Measurements from ENCODE around the gene NOC2L. TPM values are rescaled to one million over a fixed set of nuclear protein-coding genes. Genes with fewer than 3 reads are reported as not detected.

Gene NOC2L
- total RNA-seq, 1 donor from 2014 or later: 69.8 TPM

DNA sequence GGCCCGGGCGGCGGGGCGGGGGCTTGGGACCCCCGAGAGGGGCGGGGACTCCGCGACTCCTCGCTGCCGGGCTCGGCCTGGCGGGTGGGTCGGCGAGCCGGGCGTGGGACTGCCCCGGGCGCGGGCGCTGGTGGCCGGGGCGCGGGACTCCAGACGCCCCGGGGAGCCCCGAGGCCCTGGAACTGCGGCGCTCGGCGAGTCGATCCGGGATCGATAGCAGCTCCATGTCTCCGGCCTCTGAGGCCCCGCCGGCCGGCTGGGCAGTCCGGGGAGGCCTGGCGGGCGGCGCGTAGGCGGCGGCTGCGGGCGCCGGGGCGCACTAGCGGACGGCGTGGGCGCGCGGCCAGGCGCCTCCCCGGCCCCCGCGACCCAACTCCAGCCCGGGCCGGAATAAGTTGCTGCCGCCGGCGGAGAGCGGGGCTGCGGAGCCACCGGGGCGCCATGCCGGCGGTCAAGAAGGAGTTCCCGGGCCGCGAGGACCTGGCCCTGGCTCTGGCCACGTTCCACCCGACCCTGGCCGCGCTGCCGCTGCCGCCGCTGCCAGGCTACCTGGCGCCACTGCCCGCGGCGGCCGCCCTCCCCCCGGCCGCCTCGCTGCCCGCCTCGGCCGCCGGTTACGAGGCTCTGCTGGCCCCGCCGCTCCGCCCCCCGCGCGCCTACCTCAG lies 34.9 kb downstream of the NOC2L start:
- Mint-ChIP-seq H3K27me3 (ENCODE audit: low read depth) (no peaks in the 10 kb centered on the region), H3K4me1 (peaks cover 59% of the 10 kb centered on the region), H3K9me3 (no peaks in the 10 kb centered on the region), H3K4me3 (peak overlapping the region; percentile 72), H3K36me3 (peaks cover 5% of the 10 kb centered on the region), H3K27ac (no peak overlapping the region)
- TF ChIP-seq, protein P1, sequence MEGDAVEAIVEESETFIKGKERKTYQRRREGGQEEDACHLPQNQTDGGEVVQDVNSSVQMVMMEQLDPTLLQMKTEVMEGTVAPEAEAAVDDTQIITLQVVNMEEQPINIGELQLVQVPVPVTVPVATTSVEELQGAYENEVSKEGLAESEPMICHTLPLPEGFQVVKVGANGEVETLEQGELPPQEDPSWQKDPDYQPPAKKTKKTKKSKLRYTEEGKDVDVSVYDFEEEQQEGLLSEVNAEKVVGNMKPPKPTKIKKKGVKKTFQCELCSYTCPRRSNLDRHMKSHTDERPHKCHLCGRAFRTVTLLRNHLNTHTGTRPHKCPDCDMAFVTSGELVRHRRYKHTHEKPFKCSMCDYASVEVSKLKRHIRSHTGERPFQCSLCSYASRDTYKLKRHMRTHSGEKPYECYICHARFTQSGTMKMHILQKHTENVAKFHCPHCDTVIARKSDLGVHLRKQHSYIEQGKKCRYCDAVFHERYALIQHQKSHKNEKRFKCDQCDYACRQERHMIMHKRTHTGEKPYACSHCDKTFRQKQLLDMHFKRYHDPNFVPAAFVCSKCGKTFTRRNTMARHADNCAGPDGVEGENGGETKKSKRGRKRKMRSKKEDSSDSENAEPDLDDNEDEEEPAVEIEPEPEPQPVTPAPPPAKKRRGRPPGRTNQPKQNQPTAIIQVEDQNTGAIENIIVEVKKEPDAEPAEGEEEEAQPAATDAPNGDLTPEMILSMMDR (IDR thresholded peaks at IDR 0.05; ENCODE audit: unreplicated experiment): no peak
- no peak for DNase-seq (ENCODE audit: low spot score in 2 of 2, unreplicated experiment in 2 of 2)

DNA sequence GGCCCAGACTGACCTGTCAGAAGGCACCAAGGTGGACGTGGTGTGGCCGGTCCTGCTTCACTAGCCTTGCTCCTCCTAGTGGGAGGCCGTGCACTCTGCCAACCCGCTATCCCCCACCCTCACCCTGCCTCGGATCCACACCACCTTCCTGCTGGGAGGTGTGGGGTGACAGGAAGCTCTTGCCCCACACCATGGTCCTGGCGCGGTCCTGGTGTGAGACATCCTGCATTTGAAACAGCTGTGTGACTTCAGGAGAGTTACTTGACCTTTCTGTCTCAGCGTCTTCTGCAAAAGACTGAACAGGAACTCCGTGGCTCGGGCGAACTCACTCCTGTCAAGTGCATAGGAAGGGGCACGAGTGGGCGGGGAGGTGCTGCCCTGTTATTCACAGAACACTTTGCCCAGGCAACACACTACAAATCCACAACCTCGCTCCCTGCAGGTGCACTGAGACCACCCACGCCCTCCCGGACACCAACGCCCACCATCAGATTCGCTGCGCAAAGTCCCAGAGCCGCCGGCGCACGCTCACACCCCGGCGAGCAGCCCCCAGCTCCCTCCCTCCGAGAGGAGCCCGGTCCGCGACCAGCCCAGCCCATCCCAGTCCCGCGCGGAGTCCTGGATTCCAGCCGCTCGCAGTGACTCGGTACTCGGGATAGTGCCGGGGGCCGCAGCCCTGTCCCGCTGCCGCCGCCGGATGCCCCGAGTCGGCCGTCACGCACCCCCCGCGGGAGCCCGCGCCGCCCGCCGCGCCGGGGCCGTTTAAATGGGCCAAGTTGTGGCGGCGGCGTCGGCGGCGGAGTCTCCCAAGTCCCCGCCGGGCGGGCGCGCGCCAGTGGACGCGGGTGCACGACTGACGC lies 35.7 kb downstream of the NOC2L start, which contains the start of gene SAMD11:
TSS of gene SAMD11 (plus strand) at position 793 of the 860 bp plus-strand sequence. CDS start 509 bp downstream, outside the sequence.
- Mint-ChIP-seq H3K36me3 (peaks cover 5% of the 10 kb centered on the region), H3K4me3 (peak within 1 kb of the TSS; percentile 84), H3K27ac (peak within 1 kb of the TSS; percentile 79), H3K4me1 (peaks cover 61% of the 10 kb centered on the region), H3K9me3 (no peaks in the 10 kb centered on the region), H3K27me3 (ENCODE audit: low read depth) (peaks cover 1% of the 10 kb centered on the region)
- peak; percentile 80 to 91 for DNase-seq (ENCODE audit: low spot score in 2 of 2, unreplicated experiment in 2 of 2)
- TF ChIP-seq, protein P1 (IDR thresholded peaks at IDR 0.05; ENCODE audit: unreplicated experiment): no peak

DNA sequence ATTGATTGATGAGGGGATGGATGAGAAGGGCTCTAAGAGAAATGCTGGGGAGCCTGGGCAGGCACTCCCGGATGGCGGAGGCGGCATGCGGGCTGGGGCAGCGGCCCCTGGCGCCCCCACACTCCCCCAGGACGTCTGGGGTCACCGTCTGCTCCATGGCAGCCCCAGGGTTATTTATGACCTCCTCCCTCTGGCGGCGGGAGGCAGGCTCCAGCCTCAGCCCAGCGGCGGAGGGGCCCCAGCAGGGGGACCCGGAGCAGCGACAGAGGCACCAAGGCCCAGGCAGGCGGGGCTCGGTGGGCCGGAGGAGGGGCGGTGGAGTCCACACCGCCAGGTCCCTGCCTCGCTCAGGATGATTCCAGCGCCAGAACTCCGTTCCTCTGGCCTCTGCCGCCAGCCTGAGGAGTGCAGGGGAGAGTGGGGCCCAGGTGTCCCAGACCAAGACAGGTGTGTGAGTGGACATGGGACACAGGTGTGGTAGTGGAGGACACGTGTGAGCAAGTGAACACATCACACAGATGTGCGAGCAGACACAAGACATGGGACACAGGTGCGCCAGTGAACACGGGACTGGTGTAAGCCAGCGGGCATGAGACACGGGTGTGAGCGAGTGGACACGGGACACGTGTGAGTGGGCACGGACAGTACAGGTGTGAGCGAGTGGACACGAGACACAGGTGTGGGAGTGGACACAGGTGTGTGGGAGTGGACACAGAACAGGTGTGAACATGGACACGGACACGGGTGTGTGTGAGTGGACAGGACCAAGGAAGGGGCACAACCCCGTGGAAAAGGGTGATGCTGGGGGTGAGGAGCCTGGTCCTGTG lies 37.8 kb downstream of the NOC2L start:
- Mint-ChIP-seq H3K9me3 (no peaks in the 10 kb centered on the region), H3K36me3 (no peaks in the 10 kb centered on the region), H3K4me3 (peak overlapping the region; percentile 84), H3K27ac (peak overlapping the region; percentile 89), H3K4me1 (peaks cover 62% of the 10 kb centered on the region), H3K27me3 (ENCODE audit: low read depth) (peaks cover 1% of the 10 kb centered on the region)
- peak in 1 of 2 experiments; percentile 80 for DNase-seq (ENCODE audit: low spot score in 2 of 2, unreplicated experiment in 2 of 2)
- TF ChIP-seq, protein P1 (IDR thresholded peaks at IDR 0.05; ENCODE audit: unreplicated experiment): no peak

DNA sequence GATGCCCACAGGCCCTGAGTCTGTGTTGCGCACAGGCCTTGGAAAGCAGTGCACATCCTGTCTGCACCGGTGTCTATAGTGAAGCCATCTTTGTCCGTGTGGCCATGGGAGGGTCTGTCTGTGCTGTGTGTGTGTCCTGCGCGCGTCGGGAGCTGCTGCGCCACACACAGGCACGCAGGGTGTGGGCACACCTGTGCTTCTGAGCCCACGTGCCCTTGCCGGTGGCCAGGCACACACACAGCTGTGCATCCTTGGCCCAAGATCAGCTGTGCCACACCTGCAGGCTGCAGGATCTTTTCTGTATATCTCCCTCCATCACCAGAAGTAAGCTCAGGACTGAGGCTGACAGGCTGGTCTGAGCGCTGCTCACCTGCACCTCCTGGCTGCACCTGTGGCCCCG lies 38.5 kb downstream of the NOC2L start:
- H3K4me3 Mint-ChIP-seq: peak overlapping the region; percentile 40
- peak overlapping the region; percentile 89 for H3K27ac Mint-ChIP-seq
- H3K27me3 Mint-ChIP-seq (ENCODE audit: low read depth): peaks cover 1% of the 10 kb centered on the region
- H3K9me3 Mint-ChIP-seq: no peaks in the 10 kb centered on the region
- peaks cover 67% of the 10 kb centered on the region for H3K4me1 Mint-ChIP-seq
- no peaks in the 10 kb centered on the region for H3K36me3 Mint-ChIP-seq
- DNase-seq (ENCODE audit: low spot score in 2 of 2, unreplicated experiment in 2 of 2): no peak
- TF ChIP-seq, protein P1 (IDR thresholded peaks at IDR 0.05; ENCODE audit: unreplicated experiment): no peak

DNA sequence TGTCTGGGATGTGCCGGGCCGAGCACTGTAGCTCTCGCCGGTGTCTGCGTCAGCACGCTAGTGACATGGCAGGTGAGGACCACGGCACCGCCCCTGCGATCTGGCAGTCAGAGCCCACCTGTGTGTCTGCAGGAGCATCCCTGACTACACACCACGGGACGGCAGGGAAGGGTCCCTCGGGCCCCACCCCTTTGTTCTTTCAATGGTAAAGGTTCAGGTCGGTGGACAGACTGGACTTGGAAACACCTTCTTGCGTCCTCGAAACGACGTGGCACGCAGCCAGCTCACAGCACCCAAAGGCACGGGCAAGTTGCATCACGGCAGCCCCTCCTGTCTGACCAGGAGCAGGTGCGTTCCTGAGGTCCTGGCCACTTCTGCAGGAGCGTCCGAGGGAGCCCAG lies 39.0 kb downstream of the NOC2L start:
- Mint-ChIP-seq H3K27ac (no peak overlapping the region), H3K4me3 (no peak overlapping the region), H3K9me3 (no peaks in the 10 kb centered on the region), H3K4me1 (peaks cover 72% of the 10 kb centered on the region), H3K36me3 (no peaks in the 10 kb centered on the region), H3K27me3 (ENCODE audit: low read depth) (peaks cover 3% of the 10 kb centered on the region)
- TF ChIP-seq, protein P1 (IDR thresholded peaks at IDR 0.05; ENCODE audit: unreplicated experiment): no peak
- DNase-seq (ENCODE audit: low spot score in 2 of 2, unreplicated experiment in 2 of 2): no peak

Measured in mesothelial cell of epicardium (in vitro differentiated cells).